Measurements from ENCODE around the gene METTL22. TPM values are rescaled to one million over a fixed set of nuclear protein-coding genes. Genes with fewer than 3 reads are reported as not detected.

Gene METTL22
- total and polyA plus RNA-seq, 2 experiments from 2014 or later, result 46.0 to 63.5 TPM

GRCh38 chr16:8589057-8589899, 32.2 kb upstream of the METTL22 start:
- Histone ChIP-seq H3K4me3 (peak overlapping the region; percentile 17), H3K36me3 (no peaks in the 10 kb centered on the region), H3K27ac (no peak overlapping the region), H3K4me1 (ENCODE audit: low read depth) (peaks cover 6% of the 10 kb centered on the region), H3K27me3 (peaks cover 80% of the 10 kb centered on the region), H3K9me3 (ENCODE audit: low read depth) (no peaks in the 10 kb centered on the region)
- DNase-seq (ENCODE audit: low read depth in 1 of 2, low spot score in 1 of 2), result peak in 1 of 2 donors; percentile 39
- TF ChIP-seq CTCF (IDR thresholded peaks at IDR 0.05; ENCODE audit: low read depth, low read length), result no peak

GRCh38 chr16:8589900-8590688, 31.4 kb upstream of the METTL22 start, which contains the start of gene TMEM114:
Gene TMEM114, minus strand, starts transcription at chr16:8590511. Its CDS starts 673 bp downstream, at chr16:8589838.
- H3K27ac ChIP-seq, result no peak within 1 kb of the TSS
- TF ChIP-seq CTCF (IDR thresholded peaks at IDR 0.05; ENCODE audit: low read depth, low read length), result no peak
- no peaks in the 10 kb centered on the region for H3K36me3 ChIP-seq
- H3K4me1 ChIP-seq (ENCODE audit: low read depth), result peaks cover 6% of the 10 kb centered on the region
- H3K27me3 ChIP-seq, result peaks cover 79% of the 10 kb centered on the region
- DNase-seq (ENCODE audit: low read depth in 1 of 2, low spot score in 1 of 2), result no peak
- no peaks in the 10 kb centered on the region for H3K9me3 ChIP-seq (ENCODE audit: low read depth)
- H3K4me3 ChIP-seq, result peak within 1 kb of the TSS; percentile 17

GRCh38 chr16:8590811-8591210, 30.7 kb upstream of the METTL22 start:
- H3K4me3 ChIP-seq, result no peak overlapping the region
- peaks cover 6% of the 10 kb centered on the region for H3K4me1 ChIP-seq (ENCODE audit: low read depth)

GRCh38 chr16:8591451-8591850, 30.0 kb upstream of the METTL22 start:
- Histone ChIP-seq H3K36me3 (no peaks in the 10 kb centered on the region), H3K27me3 (peaks cover 66% of the 10 kb centered on the region), H3K27ac (no peak overlapping the region), H3K9me3 (ENCODE audit: low read depth) (no peaks in the 10 kb centered on the region), H3K4me3 (no peak overlapping the region), H3K4me1 (ENCODE audit: low read depth) (peaks cover 6% of the 10 kb centered on the region)
- no peak for DNase-seq (ENCODE audit: low read depth in 1 of 2, low spot score in 1 of 2)
- TF ChIP-seq CTCF (IDR thresholded peaks at IDR 0.05; ENCODE audit: low read depth, low read length), result no peak

More at GRCh38 chr16:8590811-8591210, 30.7 kb upstream of the METTL22 start:
- Histone ChIP-seq H3K9me3 (ENCODE audit: low read depth) (no peaks in the 10 kb centered on the region), H3K27me3 (peaks cover 72% of the 10 kb centered on the region), H3K27ac (no peak overlapping the region), H3K36me3 (no peaks in the 10 kb centered on the region)
- no peak for DNase-seq (ENCODE audit: low read depth in 1 of 2, low spot score in 1 of 2)
- no peak for TF ChIP-seq CTCF (IDR thresholded peaks at IDR 0.05; ENCODE audit: low read depth, low read length)

- no peak for DNase-seq (ENCODE audit: low read depth in 1 of 2, low spot score in 1 of 2)
- no peaks in the 10 kb centered on the region for H3K36me3 ChIP-seq
- no peak for TF ChIP-seq CTCF (IDR thresholded peaks at IDR 0.05; ENCODE audit: low read depth, low read length)
- peaks cover 38% of the 10 kb centered on the region for H3K27me3 ChIP-seq
- H3K9me3 ChIP-seq (ENCODE audit: low read depth), result no peaks in the 10 kb centered on the region
- H3K4me1 ChIP-seq (ENCODE audit: low read depth), result peaks cover 3% of the 10 kb centered on the region
- H3K27ac ChIP-seq, result no peak overlapping the region
- no peak overlapping the region for H3K4me3 ChIP-seq
Measured at GRCh38 chr16:8594149-8594666, 27.3 kb upstream of the METTL22 start.

All from cardiac muscle cell (in vitro differentiated cells and primary cell).